ENCODE results near the gene FOXM1.

DNA sequence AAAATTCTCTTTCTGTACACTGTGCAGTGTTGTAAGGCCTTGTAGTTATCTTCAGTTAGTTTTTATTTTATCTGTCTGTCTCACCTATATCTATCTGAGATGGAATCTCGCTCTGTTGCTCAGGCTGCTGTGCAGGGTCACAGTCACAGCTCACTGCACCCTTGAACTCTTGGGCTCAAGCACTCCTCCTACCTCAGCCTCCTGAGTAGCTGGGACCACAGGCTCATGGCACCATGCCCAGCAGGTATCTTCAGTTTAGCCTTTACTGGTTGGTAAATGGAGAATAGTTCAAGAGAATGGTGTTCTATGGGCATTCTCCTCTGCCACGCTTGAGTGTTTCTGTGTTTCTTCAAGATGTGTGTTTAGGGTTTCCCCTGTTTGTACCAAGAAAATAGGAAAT is 27.3 kb upstream of the FOXM1 start:
- TF ChIP-seq CTCF (IDR thresholded peaks at IDR 0.05): no peak
- TF ChIP-seq POLR2A (IDR thresholded peaks at IDR 0.05): no peak
